OCI-LY1 (cell line): Measurements from ENCODE around the gene MYLIP.

Source experiments
- EZH2 ChIP-seq: fragments of 200-600 bp; sonication (generic), shearing (Covaris generic); IDR thresholded peaks from 2 replicates; pipeline ENCODE4 v1.8.0; 2017; ENCODE audit warnings: borderline replicate concordance, mixed run types, mild to moderate bottlenecking, antibody characterized with exemption, low read length, moderate library complexity, mixed read lengths
- TF ChIP-seq, protein P1 (sequence below): fragments of 200-600 bp; sonication (generic), shearing (Covaris generic); IDR thresholded peaks from 2 replicates; pipeline ENCODE4 v1.5.1; 2017; ENCODE audit warnings: mild to moderate bottlenecking, antibody characterized with exemption, low read length, moderate library complexity, mixed read lengths

DNA sequence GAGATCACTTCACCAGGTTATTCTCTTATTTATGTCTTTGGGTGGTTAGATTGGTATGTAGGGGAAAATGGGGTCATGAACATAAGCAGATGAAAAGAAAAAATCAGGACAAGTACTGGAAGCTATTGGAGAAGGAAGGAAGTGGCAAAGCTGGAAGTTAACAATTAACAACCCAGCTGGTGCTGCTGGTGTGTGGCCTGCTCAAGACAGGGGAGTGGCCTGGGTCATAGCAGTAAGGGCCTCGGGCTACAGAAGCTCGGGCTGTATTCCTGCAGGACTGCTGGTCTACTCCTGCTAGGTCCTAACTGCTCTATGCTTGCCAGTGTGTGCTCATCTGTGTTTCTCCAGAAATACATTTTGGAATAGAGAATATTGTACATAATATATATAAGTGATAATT, 19.6 kb downstream of the MYLIP start:
- TF ChIP-seq, protein P1, sequence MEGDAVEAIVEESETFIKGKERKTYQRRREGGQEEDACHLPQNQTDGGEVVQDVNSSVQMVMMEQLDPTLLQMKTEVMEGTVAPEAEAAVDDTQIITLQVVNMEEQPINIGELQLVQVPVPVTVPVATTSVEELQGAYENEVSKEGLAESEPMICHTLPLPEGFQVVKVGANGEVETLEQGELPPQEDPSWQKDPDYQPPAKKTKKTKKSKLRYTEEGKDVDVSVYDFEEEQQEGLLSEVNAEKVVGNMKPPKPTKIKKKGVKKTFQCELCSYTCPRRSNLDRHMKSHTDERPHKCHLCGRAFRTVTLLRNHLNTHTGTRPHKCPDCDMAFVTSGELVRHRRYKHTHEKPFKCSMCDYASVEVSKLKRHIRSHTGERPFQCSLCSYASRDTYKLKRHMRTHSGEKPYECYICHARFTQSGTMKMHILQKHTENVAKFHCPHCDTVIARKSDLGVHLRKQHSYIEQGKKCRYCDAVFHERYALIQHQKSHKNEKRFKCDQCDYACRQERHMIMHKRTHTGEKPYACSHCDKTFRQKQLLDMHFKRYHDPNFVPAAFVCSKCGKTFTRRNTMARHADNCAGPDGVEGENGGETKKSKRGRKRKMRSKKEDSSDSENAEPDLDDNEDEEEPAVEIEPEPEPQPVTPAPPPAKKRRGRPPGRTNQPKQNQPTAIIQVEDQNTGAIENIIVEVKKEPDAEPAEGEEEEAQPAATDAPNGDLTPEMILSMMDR, result no peak
- no peak for TF ChIP-seq EZH2
